ENCODE data around the gene SEMA4D.

DNA sequence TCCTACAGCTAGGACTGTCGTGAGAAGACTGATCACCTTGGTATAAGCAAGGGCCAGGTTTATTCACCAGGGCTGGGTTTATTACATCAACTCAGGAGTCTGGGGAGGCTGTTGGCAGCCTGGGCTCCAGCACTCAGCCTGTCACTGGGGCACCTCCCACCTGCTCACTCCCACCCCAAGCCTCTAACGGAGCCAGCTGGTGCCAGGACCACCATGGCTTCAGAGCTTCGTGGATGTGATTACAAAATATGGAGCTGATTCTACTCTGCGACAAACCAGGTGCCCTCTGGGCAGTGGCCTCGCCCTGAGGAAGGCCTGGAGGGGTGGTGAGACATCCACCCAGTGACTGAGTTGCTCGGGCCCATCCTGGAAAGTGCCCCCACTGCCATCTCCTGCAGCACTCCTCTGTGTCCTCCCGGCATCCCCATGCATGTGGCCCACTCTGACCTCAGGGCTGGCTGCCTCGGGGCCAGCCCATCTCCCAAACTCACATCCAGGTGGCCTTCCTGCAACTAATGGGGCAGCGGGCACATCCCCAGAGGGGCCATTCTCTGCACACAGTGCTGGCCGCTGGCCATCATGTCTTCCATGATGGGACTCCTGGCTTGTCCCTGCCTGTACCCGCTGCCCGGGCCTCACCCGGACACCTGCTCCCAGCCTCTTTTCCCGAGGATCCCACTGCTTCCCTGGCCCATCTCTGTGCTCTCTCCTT, 130.0 kb downstream of the SEMA4D start:
- no peak for TF ChIP-seq POLR2AphosphoS5 (IDR thresholded peaks at IDR 0.05; ENCODE audit: low read depth, low read length)
- TF ChIP-seq POLR2A (IDR thresholded peaks at IDR 0.05; ENCODE audit: low read depth, low read length) = no peak
- no peak for TF ChIP-seq TAF1 (IDR thresholded peaks at IDR 0.05; ENCODE audit: borderline replicate concordance, low read depth, low read length)

All from GM12892 (cell line).